GM21526 (cell line): ENCODE measurements around the gene CEP164.
A peak's percentile ranks its signal among the peaks of the same experiment; 100 is the strongest.

Source experiments
- ATAC-seq: cut with Tn5 transposase; IDR thresholded peaks from one replicate; pipeline ENCODE4 v1.9.1; 2021; ENCODE audit warnings: moderate library complexity; ENCODE audit not compliant: unreplicated experiment, low FRiP score

The CEP164 gene

GRCh38 chr11:117437041-117437790, 109.6 kb downstream of the CEP164 start:
- no peak for ATAC-seq

- ATAC-seq, result no peak
Observed at GRCh38 chr11:117437791-117438130, 110.1 kb downstream of the CEP164 start.

GRCh38 chr11:117438371-117439000, 110.8 kb downstream of the CEP164 start:
- ATAC-seq, result no peak

GRCh38 chr11:117439256-117439655, 111.6 kb downstream of the CEP164 start:
- no peak for ATAC-seq

GRCh38 chr11:117440258-117440657, 112.6 kb downstream of the CEP164 start:
- no peak for ATAC-seq

- ATAC-seq, result no peak
Observed at GRCh38 chr11:117441146-117441975, 113.7 kb downstream of the CEP164 start.

GRCh38 chr11:117442049-117442868, 114.6 kb downstream of the CEP164 start:
- no peak for ATAC-seq

GRCh38 chr11:117442869-117443239, 115.2 kb downstream of the CEP164 start:
- no peak for ATAC-seq

GRCh38 chr11:117443266-117444186, 115.9 kb downstream of the CEP164 start:
- ATAC-seq, result no peak

GRCh38 chr11:117444256-117444655, 116.6 kb downstream of the CEP164 start:
- no peak for ATAC-seq

- no peak for ATAC-seq
Observed at GRCh38 chr11:117444711-117445658, 117.3 kb downstream of the CEP164 start.

- ATAC-seq, result no peak
Observed at GRCh38 chr11:117449111-117449693, 121.5 kb downstream of the CEP164 start.

- ATAC-seq, result no peak
Observed at GRCh38 chr11:117453886-117454563, 126.4 kb downstream of the CEP164 start.

GRCh38 chr11:117454564-117454917, 126.9 kb downstream of the CEP164 start:
- no peak for ATAC-seq

GRCh38 chr11:117456027-117456720, 128.5 kb downstream of the CEP164 start:
- peak; percentile 64 for ATAC-seq

- peak; percentile 5 for ATAC-seq
Observed at GRCh38 chr11:117456721-117457029, 129.0 kb downstream of the CEP164 start.
